ENCODE results near the gene PCBP3. TPM values are rescaled to one million over a fixed set of nuclear protein-coding genes. Genes with fewer than 3 reads are reported as not detected.
A peak's percentile ranks its signal among the peaks of the same experiment; 100 is the strongest.

The PCBP3 gene
- total and polyA plus RNA-seq, 4 donors: 0.36 to 1.6 (median 0.42) TPM

- H3K9ac ChIP-seq (ENCODE audit: low read depth in 1 of 2, low read length in 2 of 2): no peak overlapping the region
- no peaks in the 10 kb centered on the region for H3K36me3 ChIP-seq (ENCODE audit: control insufficient read depth in 4 of 4, insufficient read depth in 3 of 4, low read depth in 1 of 4, low read length in 3 of 4)
- WGBS: 30% methylated on average over 6 of the region's 6 CpGs
- peak; percentile 74 for TF ChIP-seq CTCF (IDR thresholded peaks at IDR 0.05; ENCODE audit: low read depth, low read length, missing input control)
- peak; percentile 73 to 85 for TF ChIP-seq RAD21 (IDR thresholded peaks at IDR 0.05)
- TF ChIP-seq, protein P1, sequence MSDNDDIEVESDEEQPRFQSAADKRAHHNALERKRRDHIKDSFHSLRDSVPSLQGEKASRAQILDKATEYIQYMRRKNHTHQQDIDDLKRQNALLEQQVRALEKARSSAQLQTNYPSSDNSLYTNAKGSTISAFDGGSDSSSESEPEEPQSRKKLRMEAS (IDR thresholded peaks at IDR 0.05): no peak
- H3K27me3 ChIP-seq (ENCODE audit: control insufficient read depth in 4 of 4, insufficient read depth in 4 of 4, low read length in 3 of 4): no peaks in the 10 kb centered on the region
- no peaks in the 10 kb centered on the region for H3K9me3 ChIP-seq (ENCODE audit: control insufficient read depth in 4 of 4, low read length in 3 of 4)
- H3K4me3 ChIP-seq (ENCODE audit: low read depth in 1 of 3, low read length in 3 of 3): no peak overlapping the region
- peak; percentile 47 for DNase-seq (ENCODE audit: low spot score)
- no peak overlapping the region for H3K27ac ChIP-seq (ENCODE audit: low read depth in 1 of 2, low read length in 2 of 2)
- no peaks in the 10 kb centered on the region for H3K4me1 ChIP-seq (ENCODE audit: control insufficient read depth in 4 of 4, insufficient read depth in 4 of 4, low read length in 3 of 4)
Observed at GRCh38 chr21:45923146-45923545, 279.6 kb downstream of the PCBP3 start.

DNA sequence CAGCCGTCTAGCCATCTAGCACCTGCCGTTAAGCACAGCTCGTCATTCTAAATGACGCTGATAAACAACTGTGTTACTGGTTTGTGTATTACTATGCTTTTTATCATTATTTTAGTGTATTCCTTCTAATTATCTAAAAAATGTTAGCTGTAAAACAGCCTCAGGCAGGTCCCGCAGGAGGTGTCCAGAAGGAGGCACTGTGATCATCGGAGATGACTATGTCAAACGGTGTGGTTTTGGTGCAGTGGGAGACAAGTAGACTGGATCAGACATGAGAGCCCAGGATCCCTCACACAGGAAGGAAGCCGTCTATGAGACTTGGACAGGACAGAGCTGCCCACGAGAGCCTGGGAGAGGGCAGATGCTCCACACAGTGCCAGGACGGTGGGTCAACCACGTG lies 282.8 kb downstream of the PCBP3 start:
- Histone ChIP-seq H3K9ac (ENCODE audit: low read depth in 1 of 2, low read length in 2 of 2) (no peak overlapping the region), H3K27me3 (ENCODE audit: control insufficient read depth in 4 of 4, insufficient read depth in 4 of 4, low read length in 3 of 4) (no peaks in the 10 kb centered on the region), H3K4me1 (ENCODE audit: control insufficient read depth in 4 of 4, insufficient read depth in 4 of 4, low read length in 3 of 4) (no peaks in the 10 kb centered on the region), H3K36me3 (ENCODE audit: control insufficient read depth in 4 of 4, insufficient read depth in 3 of 4, low read depth in 1 of 4, low read length in 3 of 4) (no peaks in the 10 kb centered on the region), H3K27ac (ENCODE audit: low read depth in 1 of 2, low read length in 2 of 2) (no peak overlapping the region), H3K4me3 (ENCODE audit: low read depth in 1 of 3, low read length in 3 of 3) (no peak overlapping the region), H3K9me3 (ENCODE audit: control insufficient read depth in 4 of 4, low read length in 3 of 4) (no peaks in the 10 kb centered on the region)
- DNase-seq (ENCODE audit: low spot score): no peak
- 66% methylated on average over 11 of the region's 11 CpGs for WGBS
- TF ChIP-seq FOXA2 (IDR thresholded peaks at IDR 0.05) (no peak), JUND (IDR thresholded peaks at IDR 0.05) (no peak), TAF1 (conservative IDR thresholded peaks at IDR 0.05) (no peak), FOXA1 (IDR thresholded peaks at IDR 0.05) (no peak), HNF4G (IDR thresholded peaks at IDR 0.05) (no peak), RAD21 (IDR thresholded peaks at IDR 0.05) (no peak), REST (IDR thresholded peaks at IDR 0.05) (no peak), SP1 (IDR thresholded peaks at IDR 0.05) (no peak), CTCF (IDR thresholded peaks at IDR 0.05; ENCODE audit: low read depth, low read length, missing input control) (no peak), NR2F2 (IDR thresholded peaks at IDR 0.05) (no peak), EGR1 (IDR thresholded peaks at IDR 0.05; ENCODE audit: low read depth in 2 of 2) (no peak)
- TF ChIP-seq, protein P2, sequence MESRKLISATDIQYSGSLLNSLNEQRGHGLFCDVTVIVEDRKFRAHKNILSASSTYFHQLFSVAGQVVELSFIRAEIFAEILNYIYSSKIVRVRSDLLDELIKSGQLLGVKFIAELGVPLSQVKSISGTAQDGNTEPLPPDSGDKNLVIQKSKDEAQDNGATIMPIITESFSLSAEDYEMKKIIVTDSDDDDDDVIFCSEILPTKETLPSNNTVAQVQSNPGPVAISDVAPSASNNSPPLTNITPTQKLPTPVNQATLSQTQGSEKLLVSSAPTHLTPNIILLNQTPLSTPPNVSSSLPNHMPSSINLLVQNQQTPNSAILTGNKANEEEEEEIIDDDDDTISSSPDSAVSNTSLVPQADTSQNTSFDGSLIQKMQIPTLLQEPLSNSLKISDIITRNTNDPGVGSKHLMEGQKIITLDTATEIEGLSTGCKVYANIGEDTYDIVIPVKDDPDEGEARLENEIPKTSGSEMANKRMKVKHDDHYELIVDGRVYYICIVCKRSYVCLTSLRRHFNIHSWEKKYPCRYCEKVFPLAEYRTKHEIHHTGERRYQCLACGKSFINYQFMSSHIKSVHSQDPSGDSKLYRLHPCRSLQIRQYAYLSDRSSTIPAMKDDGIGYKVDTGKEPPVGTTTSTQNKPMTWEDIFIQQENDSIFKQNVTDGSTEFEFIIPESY (IDR thresholded peaks at IDR 0.05): no peak
- TF ChIP-seq, protein P1 (IDR thresholded peaks at IDR 0.05): no peak
